HepG2 (cell line): ENCODE results near the gene STK24. TPM values are rescaled to one million over a fixed set of nuclear protein-coding genes. Genes with fewer than 3 reads are reported as not detected.

Experiments
- ATAC-seq: fragments of 200-7000 bp; cut with Tn5 transposase; 3 replicates; pipeline ENCODE4 v1.9.1; 2020; ENCODE audit warnings: mild to moderate bottlenecking, moderate library complexity
- BruUV-seq: library from RNA; stranded (reverse); fragments of 400-500 nt; replicated peaks from 2 replicates; lab custom pipeline; 2021; lab: Mats Ljungman, UMichigan
- CTCF ChIA-PET: fragments of 300-600 bp; formaldehyde crosslinking; extraction: SDS; loops from one replicate; lab custom pipeline; 2021; ENCODE audit warnings: low total read pairs, inconsistent platforms, low intra/inter-chr PET ratio; lab: Yijun Ruan, JAX
- POLR2A ChIA-PET: fragments of 350-600 bp; sonication (Branson Sonifier 250); formaldehyde crosslinking; loops from one replicate; lab custom pipeline; 2020; ENCODE audit warnings: antibody characterized with exemption, inconsistent platforms; lab: Yijun Ruan, JAX
- DNase-seq: peaks from one replicate; pipeline ENCODE4 v3.0.0-alpha.2; 2015; ENCODE audit warnings: low spot score
- FAIRE-seq: peaks from 3 replicates; lab custom pipeline; 2011; peaks lifted over from hg19 to GRCh38; lab: Jason Lieb, UNC
- H2AFZ ChIP-seq: one replicate; pipeline ENCODE4 v1.6.1; 2011; ENCODE audit warnings: low read length, inconsistent platforms
- H3K27ac ChIP-seq: fragments of 300-600 bp; 3 replicates; pipeline ENCODE4 v1.8.0; 2011; ENCODE audit warnings: mixed run types, mild to moderate bottlenecking, mixed read lengths, low read length, inconsistent platforms; ENCODE audit not compliant: insufficient read depth; ENCODE audit errors: extremely low read length
- H3K27me3 ChIP-seq, 2 experiments: fragments of 200-600 bp in 1 of 2; 2 replicates in 1 of 2; 3 replicates in 1 of 2; pipeline versions ENCODE4 v1.6.0 to v1.8.0; 2011; ENCODE audit warnings: low read length in 2 of 2, mild to moderate bottlenecking in 2 of 2, moderate library complexity in 2 of 2, inconsistent platforms in 1 of 2; ENCODE audit not compliant: insufficient read depth in 2 of 2, control insufficient read depth in 1 of 2
- H3K36me3 ChIP-seq, 2 experiments: fragments of 200-600 bp in 1 of 2; replicated peaks in 1 of 2; 2 replicates in 1 of 2; 3 replicates in 1 of 2; pipeline versions ENCODE4 v1.5.1 to v1.8.0; 2011; ENCODE audit warnings: low read length in 2 of 2, inconsistent platforms in 1 of 2; ENCODE audit not compliant: insufficient read depth in 2 of 2, control insufficient read depth in 1 of 2
- H3K4me1 ChIP-seq: 2 replicates; pipeline ENCODE4 v1.5.1; 2012; ENCODE audit warnings: low read length, inconsistent platforms; ENCODE audit not compliant: insufficient read depth
- H3K4me2 ChIP-seq: 2 replicates; pipeline ENCODE4 v1.6.0; 2011; ENCODE audit warnings: low read depth, low read length, inconsistent platforms
- H3K4me3 ChIP-seq, 3 experiments: fragments of 200-600 bp in 1 of 3; sonication (generic), shearing (Covaris generic) in 1 of 3; replicated peaks in 1 of 3; 2 replicates each; pipeline ENCODE4 v1.5.1; 2011 to 2016; ENCODE audit warnings: low read length in 3 of 3, inconsistent platforms in 2 of 3, low read depth in 2 of 3, mild to moderate bottlenecking in 2 of 3, control low read depth in 1 of 3, mixed read lengths in 1 of 3; ENCODE audit not compliant: insufficient read depth in 1 of 3
- H3K79me2 ChIP-seq: one replicate; pipeline ENCODE4 v1.6.1; 2011; ENCODE audit warnings: low read length, inconsistent platforms; ENCODE audit not compliant: insufficient read depth
- H3K9ac ChIP-seq: 2 replicates; pipeline ENCODE4 v1.6.0; 2011; ENCODE audit warnings: mild to moderate bottlenecking, low read depth, low read length, inconsistent platforms; ENCODE audit not compliant: insufficient read depth
- H3K9me3 ChIP-seq: 2 replicates; pipeline ENCODE4 v1.5.1; 2012; ENCODE audit warnings: mild to moderate bottlenecking, low read length
- H4K20me1 ChIP-seq: 2 replicates; pipeline ENCODE4 v1.6.0; 2011; ENCODE audit warnings: inconsistent platforms, mild to moderate bottlenecking, low read length, moderate library complexity; ENCODE audit not compliant: insufficient read depth
- AHDC1 ChIP-seq: sonication (generic); formaldehyde crosslinking; IDR thresholded peaks from 2 replicates; pipeline ENCODE4 v1.5.1; 2020; ENCODE audit warnings: mild to moderate bottlenecking, missing genetic modification reagents, borderline replicate concordance
- BHLHE40 ChIP-seq: IDR thresholded peaks from 2 replicates; pipeline ENCODE4 v1.6.1; 2011; ENCODE audit warnings: low read length, improper control_type of control experiment
- CREB3 ChIP-seq: sonication (generic); formaldehyde crosslinking; IDR thresholded peaks from 2 replicates; pipeline ENCODE4 v1.5.0; 2020; ENCODE audit warnings: missing genetic modification reagents
- EEA1 ChIP-seq: sonication (generic); formaldehyde crosslinking; IDR thresholded peaks from 2 replicates; pipeline ENCODE4 v1.5.1; 2020; ENCODE audit warnings: mild to moderate bottlenecking, missing genetic modification reagents, borderline replicate concordance
- ELF3 ChIP-seq: IDR thresholded peaks from 2 replicates; pipeline ENCODE4 v1.6.1; 2016; ENCODE audit warnings: missing genetic modification reagents, missing compliant biosample characterization
- ERF ChIP-seq: IDR thresholded peaks from 2 replicates; pipeline ENCODE4 v1.6.1; 2018; ENCODE audit warnings: missing biosample characterization, missing genetic modification reagents
- FOXO1 ChIP-seq: sonication (generic); formaldehyde crosslinking; IDR thresholded peaks from 2 replicates; pipeline ENCODE4 v1.4.0; 2020; ENCODE audit warnings: missing genetic modification reagents
- HINFP ChIP-seq: sonication (generic); formaldehyde crosslinking; IDR thresholded peaks from 2 replicates; pipeline ENCODE4 v1.4.0; 2020; ENCODE audit warnings: low read depth, mild to moderate bottlenecking, missing genetic modification reagents
- KAT2B ChIP-seq: fragments of 150-350 bp; IDR thresholded peaks from 2 replicates; pipeline ENCODE4 v1.6.1; 2014; ENCODE audit warnings: low read depth, low read length, borderline replicate concordance
- KLF15 ChIP-seq: sonication (generic); formaldehyde crosslinking; IDR thresholded peaks from 2 replicates; pipeline ENCODE4 v1.8.1; 2023; ENCODE audit warnings: borderline replicate concordance, mild to moderate bottlenecking, inconsistent platforms, missing genetic modification reagents, mixed read lengths
- NFKBIZ ChIP-seq: IDR thresholded peaks from 2 replicates; pipeline ENCODE4 v1.6.1; 2018; ENCODE audit warnings: missing genetic modification reagents, missing compliant biosample characterization
- PREB ChIP-seq: sonication (generic); formaldehyde crosslinking; IDR thresholded peaks from 2 replicates; pipeline ENCODE4 v1.4.0; 2020; ENCODE audit warnings: missing genetic modification reagents
- SMAD3 ChIP-seq: sonication (generic); formaldehyde crosslinking; IDR thresholded peaks from 2 replicates; pipeline ENCODE4 v1.4.0; 2020; ENCODE audit warnings: missing genetic modification reagents
- TBX3 ChIP-seq: fragments of 450-650 bp; IDR thresholded peaks from 2 replicates; pipeline ENCODE4 v1.6.1; 2017; ENCODE audit warnings: antibody characterized with exemption, mild to moderate bottlenecking, inconsistent platforms, borderline replicate concordance
- ZNF576 ChIP-seq: sonication (generic); formaldehyde crosslinking; IDR thresholded peaks from 2 replicates; pipeline ENCODE4 v1.4.0; 2020; ENCODE audit warnings: mild to moderate bottlenecking, missing genetic modification reagents
- ZNF788 ChIP-seq: sonication (generic); formaldehyde crosslinking; IDR thresholded peaks from 2 replicates; pipeline ENCODE4 v1.5.0; 2020; ENCODE audit warnings: mild to moderate bottlenecking, missing genetic modification reagents, borderline replicate concordance
- ZNF792 ChIP-seq: IDR thresholded peaks from 2 replicates; pipeline ENCODE4 v1.6.1; 2016
- WGBS: methylation state at CpG from one replicate; pipeline ENCODE4 v1.1.6; 2017; ENCODE audit warnings: low lambda C conversion rate; 5-methylcytosine and 5-hydroxymethylcytosine counted together
- in situ Hi-C: cut with HindIII; loops from 2 replicates; pipeline ENCODE4 v1.10.0; 2017; ENCODE audit warnings: low pct_unique_long_range_greater_than_20kb; ENCODE audit not compliant: extremely low pct_ligation_motif_present
- intact Hi-C: fragments of 100-400 bp; cut with micrococcal nuclease; formaldehyde crosslinking; loops from one replicate; pipeline ENCODE4 v1.10.0; 2022; ENCODE audit not compliant: unreplicated experiment
- polyA plus RNA-seq, 8 experiments: library from polyadenylated mRNA; depleted of rRNA in 3 of 8; stranded (reverse) in 7 of 8; unstranded in 1 of 8; fragments of >200 nt; fragmentation: Illumina TruSeq in 4 of 8; extraction: Trizol in 4 of 8; gene quantifications; 2 replicates each; pipeline versions ENCODE4 v1.2.1 to v1.2.3, GENCODE V29; 2011 to 2016; ENCODE audit warnings: low read depth in 4 of 8, missing spikeins in 1 of 8, mixed read lengths in 1 of 8; ENCODE audit not compliant: insufficient read depth in 1 of 8
- total RNA-seq, 5 experiments: library from RNA; depleted of rRNA; stranded (reverse); fragments of >200 nt; fragmentation: Illumina TruSeq; extraction: Trizol; gene quantifications; 2 replicates each; pipeline ENCODE4 v1.2.3, GENCODE V29; 2016; ENCODE audit warnings: low read depth in 1 of 5

Gene STK24
- total and polyA plus RNA-seq, 2 of the 13 experiments (the other 11 are each of a cell fraction or from before 2014, with no cell fraction given), result 51.3 to 73.0 TPM

- POLR2A ChIA-PET, result no interaction called here
- CTCF ChIA-PET, result no interaction called here
- H3K9me3 ChIP-seq, result no peaks in the 10 kb centered on the region
- no peaks in the 10 kb centered on the region for H4K20me1 ChIP-seq
- no TSS peak for BruUV-seq
- peaks cover 25 to 63% of the 10 kb centered on the region in 2 experiments for H3K36me3 ChIP-seq
- in situ Hi-C loops (no loop called here), intact Hi-C loops (loop anchor here (10.0 kb wide), 1 partner anchor 262 kb away; the partner anchor contains the start of gene FARP1)
- H3K4me3 ChIP-seq, result no peak overlapping the region
- no peak overlapping the region for H3K4me2 ChIP-seq
- WGBS, result 96% methylated on average over 9 of the region's 9 CpGs
- peaks cover 38% of the 10 kb centered on the region for H3K4me1 ChIP-seq
- H2AFZ ChIP-seq, result no peak overlapping the region
- H3K79me2 ChIP-seq, result no peaks in the 10 kb centered on the region
- no peak overlapping the region for H3K27ac ChIP-seq
- H3K9ac ChIP-seq, result no peak overlapping the region
- TF ChIP-seq ERF (no peak), PREB (CRISPR knock-in tag) (no peak), SMAD3 (no peak), ELF3 (CRISPR knock-in tag) (no peak), EEA1 (no peak), FOXO1 (CRISPR knock-in tag) (no peak), NFKBIZ (CRISPR knock-in tag) (no peak), TBX3 (no peak), ZNF788 (no peak), HINFP (CRISPR knock-in tag) (no peak), AHDC1 (CRISPR knock-in tag) (no peak), KLF15 (CRISPR knock-in tag) (no peak), ZNF792 (no peak), BHLHE40 (no peak), ZNF576 (CRISPR knock-in tag) (no peak), KAT2B (no peak), CREB3 (CRISPR knock-in tag) (no peak)
- TF ChIP-seq, all 625 proteins: peak for 0
- no peaks in the 10 kb centered on the region for H3K27me3 ChIP-seq
- FAIRE-seq (no peak), ATAC-seq (no peak), DNase-seq (no peak)
These were observed 169.9 kb downstream of the STK24 start for GRCh38 chr13:98406971-98407370.
